T-cell (primary cell): ENCODE data around the gene MRPL41. TPM values are rescaled to one million over a fixed set of nuclear protein-coding genes. Genes with fewer than 3 reads are reported as not detected.

Source experiments
- ATAC-seq, 4 experiments: fragments of 200-7000 bp in 3 of 4; fragments of 150-1000 bp in 1 of 4; cut with Tn5 transposase; replicated peaks in 1 of 4; 1 replicate in 3 of 4; 2 replicates in 1 of 4; pipeline ENCODE4 v1.10.0; 2021; ENCODE audit warnings: moderate library complexity in 3 of 4, mild to moderate bottlenecking in 2 of 4, moderate number of reproducible peaks in 1 of 4
- CTCF ChIA-PET, 2 donors: fragments of 300-600 bp; sonication (Branson Sonifier 250); formaldehyde crosslinking; loops; one replicate each; lab custom pipeline; 2022; ENCODE audit warnings: antibody characterized with exemption in 2 of 2; lab: Charles Lee
- POLR2A ChIA-PET, 2 donors: fragments of 300-600 bp; sonication (Branson Sonifier 250); formaldehyde crosslinking; loops; one replicate each; lab custom pipeline; 2022; ENCODE audit warnings: antibody characterized with exemption in 2 of 2; lab: Charles Lee
- DNase-seq, 35 experiments: peaks; one replicate each; pipeline versions ENCODE4 v3.0.0 to v3.0.0-alpha.2; 2013 to 2023
- H3K27ac ChIP-seq: one replicate; pipeline ENCODE4 v1.5.1; 2013; ENCODE audit warnings: low read length
- H3K27me3 ChIP-seq, 2 experiments: replicated peaks in 1 of 2; 1 replicate in 1 of 2; 2 replicates in 1 of 2; pipeline versions ENCODE4 v1.6.1 to v1.7.0; 2013; ENCODE audit warnings: low read length in 1 of 2, mixed read lengths in 1 of 2; ENCODE audit not compliant: control insufficient read depth in 2 of 2, insufficient read depth in 2 of 2; ENCODE audit errors: extremely low read depth in 1 of 2
- H3K36me3 ChIP-seq, 2 donors: 1 replicate in 1 of 2; 2 replicates in 1 of 2; pipeline versions ENCODE4 v1.6.1 to v1.7.0; 2013; ENCODE audit warnings: low read length in 1 of 2; ENCODE audit not compliant: control insufficient read depth in 2 of 2, insufficient read depth in 1 of 2; ENCODE audit errors: extremely low read depth in 1 of 2
- H3K4me1 ChIP-seq, 2 experiments: 1 replicate in 1 of 2; 2 replicates in 1 of 2; pipeline versions ENCODE4 v1.6.1 to v1.7.0; 2013; ENCODE audit warnings: low read length in 2 of 2, mixed read lengths in 1 of 2; ENCODE audit not compliant: insufficient read depth in 2 of 2, control insufficient read depth in 1 of 2; ENCODE audit errors: extremely low read depth in 1 of 2
- H3K4me3 ChIP-seq, 2 donors: 1 replicate in 1 of 2; 2 replicates in 1 of 2; pipeline versions ENCODE4 v1.5.1 to v1.7.0; 2013; ENCODE audit warnings: mild to moderate bottlenecking in 2 of 2, low read length in 1 of 2, moderate library complexity in 1 of 2; ENCODE audit not compliant: control insufficient read depth in 1 of 2; ENCODE audit errors: extremely low read depth in 1 of 2
- H3K9me3 ChIP-seq: 2 replicates; pipeline ENCODE4 v1.7.0; 2013
- H3K27ac Mint-ChIP-seq, 2 donors: one replicate each; pipeline ENCODE4 v1.8.0; 2020 to 2021; ENCODE audit warnings: mild to moderate bottlenecking in 2 of 2, mixed read lengths in 2 of 2
- H3K27me3 Mint-ChIP-seq, 2 donors: one replicate each; pipeline ENCODE4 v1.8.0; 2021 to 2022; ENCODE audit warnings: mixed read lengths in 2 of 2
- H3K36me3 Mint-ChIP-seq: one replicate; pipeline ENCODE4 v1.8.0; 2021; ENCODE audit warnings: mixed read lengths
- H3K4me1 Mint-ChIP-seq, 3 donors: one replicate each; pipeline ENCODE4 v1.8.0; 2020 to 2022; ENCODE audit warnings: mixed read lengths in 3 of 3, mild to moderate bottlenecking in 1 of 3
- H3K4me3 Mint-ChIP-seq, 3 donors: one replicate each; pipeline ENCODE4 v1.8.0; 2020 to 2022; ENCODE audit warnings: mild to moderate bottlenecking in 3 of 3, mixed read lengths in 3 of 3, moderate library complexity in 3 of 3
- H3K9me3 Mint-ChIP-seq, 3 donors: one replicate each; pipeline ENCODE4 v1.8.0; 2020 to 2022; ENCODE audit warnings: mixed read lengths in 3 of 3
- WGBS: methylation state at CpG from one replicate; pipeline ENCODE4 v1.1.5; 2013; ENCODE audit warnings: missing lambda C conversion rate; ENCODE audit not compliant: insufficient coverage; 5-methylcytosine and 5-hydroxymethylcytosine counted together
- total RNA-seq, 35 experiments: library from RNA in 6 of 35; stranded (reverse) in 6 of 35; fragments of 120-200 nt in 1 of 35; gene quantifications; one replicate each; pipeline versions ENCODE4 v1.2.1 to v1.2.4 and lab custom pipeline; 2013 to 2026

MRPL41 gene
- total RNA-seq, 5 donors from 2014 or later (not counting 1 experiment from before 2014, with no cell fraction given), result 33.0 to 158 (median 85.4) TPM

- H3K27ac Mint-ChIP-seq, result no peak overlapping the region
Measured at GRCh38 chr9:137583957-137584356, 32.3 kb downstream of the MRPL41 start.

GRCh38 chr9:137586854-137587253 lies 35.2 kb downstream of the MRPL41 start:
- ChIA-PET POLR2A (no interaction called here), CTCF (interaction anchor here in 1 of 2 donors (0.6 kb wide), 1 partner anchor 915 kb away, joined by 3 read pairs; no protein-coding TSS in a partner anchor)
- ATAC-seq (no peak), DNase-seq (no peak)
- 97% methylated on average over 13 of the region's 14 CpGs for WGBS
- no peaks in the 10 kb centered on the region for H3K9me3 Mint-ChIP-seq
- Histone ChIP-seq H3K27me3 (no peaks in the 10 kb centered on the region), H3K4me3 (no peak overlapping the region), H3K9me3 (no peaks in the 10 kb centered on the region), H3K27ac (no peak overlapping the region), H3K4me1 (peaks cover 3 to 26% of the 10 kb centered on the region in 2 experiments), H3K36me3 (peaks cover 16 to 43% of the 10 kb centered on the region in 2 donors)
- H3K4me1 Mint-ChIP-seq, result peaks cover 17 to 20% (median 18%) of the 10 kb centered on the region in 3 donors
- no peak overlapping the region for H3K27ac Mint-ChIP-seq
- no peak overlapping the region for H3K4me3 Mint-ChIP-seq
- no peaks in the 10 kb centered on the region for H3K27me3 Mint-ChIP-seq
- peaks cover 28% of the 10 kb centered on the region for H3K36me3 Mint-ChIP-seq

More at GRCh38 chr9:137583957-137584356, 32.3 kb downstream of the MRPL41 start:
- Histone ChIP-seq H3K9me3 (no peaks in the 10 kb centered on the region), H3K36me3 (peaks cover 16 to 43% of the 10 kb centered on the region in 2 donors), H3K27me3 (no peaks in the 10 kb centered on the region), H3K4me3 (no peak overlapping the region), H3K27ac (no peak overlapping the region), H3K4me1 (peaks cover 0 to 14% of the 10 kb centered on the region in 2 experiments)
- no peaks in the 10 kb centered on the region for H3K27me3 Mint-ChIP-seq
- ATAC-seq (no peak), DNase-seq (no peak)
- POLR2A ChIA-PET, result no interaction called here
- H3K9me3 Mint-ChIP-seq, result no peaks in the 10 kb centered on the region
- peaks cover 6 to 22% (median 15%) of the 10 kb centered on the region in 3 donors for H3K4me1 Mint-ChIP-seq
- H3K4me3 Mint-ChIP-seq, result no peak overlapping the region
- CTCF ChIA-PET, result interaction anchor here in 1 of 2 donors (0.5 kb wide), 1 partner anchor 451 kb away, joined by 5 read pairs; no protein-coding TSS in a partner anchor
- 95% methylated on average over 5 of the region's 8 CpGs for WGBS
- peaks cover 33% of the 10 kb centered on the region for H3K36me3 Mint-ChIP-seq

- Histone ChIP-seq H3K27me3 (no peaks in the 10 kb centered on the region), H3K9me3 (no peaks in the 10 kb centered on the region), H3K4me1 (peaks cover 3 to 26% of the 10 kb centered on the region in 2 experiments), H3K36me3 (peaks cover 16 to 34% of the 10 kb centered on the region in 2 donors), H3K4me3 (no peak overlapping the region), H3K27ac (no peak overlapping the region)
- peaks cover 17 to 22% (median 18%) of the 10 kb centered on the region in 3 donors for H3K4me1 Mint-ChIP-seq
- peaks cover 24% of the 10 kb centered on the region for H3K36me3 Mint-ChIP-seq
- ATAC-seq, result no peak
- no peak overlapping the region for H3K27ac Mint-ChIP-seq
- 100% methylated on average over 5 of the region's 13 CpGs for WGBS
- H3K9me3 Mint-ChIP-seq, result no peaks in the 10 kb centered on the region
- POLR2A ChIA-PET, result no interaction called here
- CTCF ChIA-PET, result interaction anchor here (0.5 to 1.6 kb wide), 2 partner anchors 9 to 34 kb away, joined by 3 to 5 read pairs; no protein-coding TSS in a partner anchor
- DNase-seq, result no peak
- peak overlapping the region; percentile 64 to 84 (median 79) for H3K4me3 Mint-ChIP-seq
- H3K27me3 Mint-ChIP-seq, result no peaks in the 10 kb centered on the region
Measured at GRCh38 chr9:137588311-137588710, 36.6 kb downstream of the MRPL41 start.

- Mint-ChIP-seq H3K27ac (no peak overlapping the region), H3K36me3 (peaks cover 24% of the 10 kb centered on the region), H3K9me3 (no peaks in the 10 kb centered on the region), H3K4me1 (peaks cover 17 to 22% (median 18%) of the 10 kb centered on the region in 3 donors), H3K4me3 (peak overlapping the region; percentile 79 to 84 (median 79)), H3K27me3 (no peaks in the 10 kb centered on the region)
- DNase-seq, result no peak
- H3K9me3 ChIP-seq, result no peaks in the 10 kb centered on the region
- CTCF ChIA-PET, result interaction anchor here in 1 of 2 donors (1.6 kb wide), 1 partner anchor 10 kb away, joined by 5 read pairs; no protein-coding TSS in a partner anchor
- H3K27me3 ChIP-seq, result no peaks in the 10 kb centered on the region
- H3K4me1 ChIP-seq, result peaks cover 3 to 26% of the 10 kb centered on the region in 2 experiments
- POLR2A ChIA-PET, result no interaction called here
- WGBS, result 100% methylated on average over 2 of the region's 6 CpGs
- peaks cover 16 to 30% of the 10 kb centered on the region in 2 donors for H3K36me3 ChIP-seq
- ATAC-seq, result no peak
- no peak overlapping the region for H3K4me3 ChIP-seq
- no peak overlapping the region for H3K27ac ChIP-seq
Measured at GRCh38 chr9:137588891-137589290, 37.2 kb downstream of the MRPL41 start.

GRCh38 chr9:137589441-137590122 lies 37.9 kb downstream of the MRPL41 start:
- Mint-ChIP-seq H3K4me3 (peak overlapping the region; percentile 79 to 84 (median 79)), H3K27me3 (no peaks in the 10 kb centered on the region), H3K27ac (no peak overlapping the region), H3K36me3 (peaks cover 24% of the 10 kb centered on the region), H3K9me3 (no peaks in the 10 kb centered on the region), H3K4me1 (peaks cover 17 to 22% (median 18%) of the 10 kb centered on the region in 3 donors)
- Histone ChIP-seq H3K4me1 (peaks cover 3 to 26% of the 10 kb centered on the region in 2 experiments), H3K27ac (no peak overlapping the region), H3K4me3 (peak overlapping the region; percentile 38 to 62), H3K9me3 (no peaks in the 10 kb centered on the region), H3K27me3 (no peaks in the 10 kb centered on the region), H3K36me3 (peaks cover 15 to 26% of the 10 kb centered on the region in 2 donors)
- 10% methylated on average over 53 of the region's 58 CpGs for WGBS
- ChIA-PET CTCF (no interaction called here), POLR2A (no interaction called here)
- peak in 2 of 35 experiments; percentile 26 to 29 for DNase-seq
- peak; percentile 7 to 24 (median 12) for ATAC-seq

- Histone ChIP-seq H3K27me3 (no peaks in the 10 kb centered on the region), H3K4me3 (peak overlapping the region in 1 of 2 donors; percentile 12), H3K4me1 (peaks cover 3 to 26% of the 10 kb centered on the region in 2 experiments), H3K27ac (no peak overlapping the region), H3K36me3 (peaks cover 10 to 26% of the 10 kb centered on the region in 2 donors), H3K9me3 (no peaks in the 10 kb centered on the region)
- Mint-ChIP-seq H3K4me3 (peak overlapping the region in 1 of 3 donors; percentile 89), H3K27me3 (no peaks in the 10 kb centered on the region), H3K27ac (no peak overlapping the region), H3K9me3 (no peaks in the 10 kb centered on the region), H3K4me1 (peaks cover 17 to 22% (median 18%) of the 10 kb centered on the region in 3 donors), H3K36me3 (peaks cover 20% of the 10 kb centered on the region)
- ChIA-PET POLR2A (interaction anchor here in 1 of 2 donors (0.5 to 1.0 kb wide), 2 partner anchors 29 to 36 kb away, joined by 3 to 4 read pairs; partner anchors contain the start of gene EHMT1), CTCF (interaction anchor here in 1 of 2 donors (0.9 to 1.1 kb wide), 2 partner anchors 10 to 15 kb away, joined by 3 to 6 read pairs; partner anchors contain the start of gene ARRDC1)
- ATAC-seq (peak in 2 of 4 experiments; percentile 35 to 42), DNase-seq (no peak)
- WGBS, result under 1% methylated on average over 60 of the region's 61 CpGs
Measured at GRCh38 chr9:137590123-137590468, 38.4 kb downstream of the MRPL41 start.
